NCI-H345 (cell line): ENCODE measurements around the gene SORCS2.
A peak's percentile ranks its signal among the peaks of the same experiment; 100 is the strongest.

ENCODE experiments used
- DNase-seq: peaks from one replicate; lab custom pipeline; 2025; lab: John Stamatoyannopoulos, UW

SORCS2 gene

GRCh38 chr4:7356667-7357310 is 164.5 kb downstream of the SORCS2 start:
- DNase-seq = no peak

GRCh38 chr4:7357323-7357722 is 165.0 kb downstream of the SORCS2 start:
- DNase-seq = no peak

GRCh38 chr4:7358100-7358735 is 165.9 kb downstream of the SORCS2 start:
- DNase-seq = no peak

- peak; percentile 66 for DNase-seq
Observed at GRCh38 chr4:7359400-7360062, 167.2 kb downstream of the SORCS2 start.

GRCh38 chr4:7360806-7361205 is 168.5 kb downstream of the SORCS2 start:
- no peak for DNase-seq

- no peak for DNase-seq
Observed at GRCh38 chr4:7361280-7361895, 169.1 kb downstream of the SORCS2 start.

GRCh38 chr4:7362341-7362740 is 170.0 kb downstream of the SORCS2 start:
- DNase-seq = no peak

- no peak for DNase-seq
Observed at GRCh38 chr4:7362862-7363430, 170.6 kb downstream of the SORCS2 start.

GRCh38 chr4:7364979-7365378 is 172.6 kb downstream of the SORCS2 start:
- peak; percentile 7 for DNase-seq

GRCh38 chr4:7365462-7366179 is 173.3 kb downstream of the SORCS2 start:
- peak; percentile 93 for DNase-seq

GRCh38 chr4:7366180-7366945 is 174.0 kb downstream of the SORCS2 start:
- no peak for DNase-seq

GRCh38 chr4:7366954-7367353 is 174.6 kb downstream of the SORCS2 start:
- DNase-seq = no peak

GRCh38 chr4:7367406-7367805 is 175.1 kb downstream of the SORCS2 start:
- DNase-seq = no peak

GRCh38 chr4:7367864-7368277 is 175.5 kb downstream of the SORCS2 start:
- peak; percentile 4 for DNase-seq

GRCh38 chr4:7368296-7368695 is 176.0 kb downstream of the SORCS2 start:
- DNase-seq = no peak

- DNase-seq = no peak
Observed at GRCh38 chr4:7369511-7369910, 177.2 kb downstream of the SORCS2 start.

- no peak for DNase-seq
Observed at GRCh38 chr4:7370038-7370437, 177.7 kb downstream of the SORCS2 start.

GRCh38 chr4:7371210-7371941 is 179.0 kb downstream of the SORCS2 start:
- no peak for DNase-seq

- DNase-seq = no peak
Observed at GRCh38 chr4:7372673-7373072, 180.3 kb downstream of the SORCS2 start.

GRCh38 chr4:7374571-7374970 is 182.2 kb downstream of the SORCS2 start:
- DNase-seq = no peak
